Measurements from ENCODE around the gene CD68.

- TF ChIP-seq CTCF (IDR thresholded peaks at IDR 0.05): no peak
- no peak for TF ChIP-seq POLR2A (IDR thresholded peaks at IDR 0.05)
- no peak for TF ChIP-seq POLR2AphosphoS5 (IDR thresholded peaks at IDR 0.05; ENCODE audit: insufficient read depth in 1 of 2, low read depth in 1 of 2)
Measured at GRCh38 chr17:7626307-7626706, 46.9 kb downstream of the CD68 start.
